Neural progenitor cell (in vitro differentiated cells): ENCODE results near the gene ABCG5. TPM values are rescaled to one million over a fixed set of nuclear protein-coding genes. Genes with fewer than 3 reads are reported as not detected.
A peak's percentile ranks its signal among the peaks of the same experiment; 100 is the strongest.

Experiments used
- DNase-seq: peaks from one replicate; pipeline ENCODE4 v3.0.0-alpha.2; 2016; ENCODE audit warnings: low spot score
- H2AFZ ChIP-seq: fragments of 200-600 bp; sonication (generic); replicated peaks from 2 replicates; pipeline ENCODE4 v1.6.1; 2016; ENCODE audit warnings: antibody characterized with exemption
- H3F3A ChIP-seq: fragments of 200-600 bp; sonication (generic); 2 replicates; pipeline ENCODE4 v1.6.1; 2016; ENCODE audit warnings: antibody characterized with exemption, low read depth
- H3K27ac ChIP-seq: fragments of 200-600 bp; sonication (generic); 2 replicates; pipeline ENCODE4 v1.5.1; 2016; ENCODE audit warnings: mild to moderate bottlenecking
- H3K27me3 ChIP-seq: fragments of 200-600 bp; sonication (generic); 2 replicates; pipeline ENCODE4 v1.6.1; 2016; ENCODE audit warnings: mild to moderate bottlenecking, moderate library complexity
- H3K36me3 ChIP-seq: fragments of 200-600 bp; sonication (generic); 2 replicates; pipeline ENCODE4 v1.5.1; 2016
- H3K4me1 ChIP-seq: fragments of 200-600 bp; sonication (generic); 2 replicates; pipeline ENCODE4 v1.6.1; 2016; ENCODE audit warnings: mixed run types
- H3K4me2 ChIP-seq: fragments of 200-600 bp; sonication (generic); 2 replicates; pipeline ENCODE4 v1.6.1; 2016
- H3K4me3 ChIP-seq: fragments of 200-600 bp; sonication (generic); 2 replicates; pipeline ENCODE4 v1.5.1; 2016
- H3K79me2 ChIP-seq: fragments of 200-600 bp; sonication (generic); 2 replicates; pipeline ENCODE4 v1.6.1; 2016; ENCODE audit warnings: low read depth
- H3K9ac ChIP-seq: fragments of 200-600 bp; sonication (generic); 2 replicates; pipeline ENCODE4 v1.6.1; 2016
- H3K9me3 ChIP-seq: fragments of 200-600 bp; sonication (generic); 2 replicates; pipeline ENCODE4 v1.5.1; 2016; ENCODE audit warnings: low read depth
- H4K20me1 ChIP-seq: fragments of 200-600 bp; sonication (generic); 2 replicates; pipeline ENCODE4 v1.6.1; 2016; ENCODE audit warnings: low read depth
- H3K27ac Mint-ChIP-seq: 3 replicates; pipeline ENCODE4 v1.8.0; 2021; ENCODE audit warnings: mixed read lengths
- H3K27me3 Mint-ChIP-seq: 2 replicates; pipeline ENCODE4 v1.8.0; 2022; ENCODE audit warnings: low read depth, mild to moderate bottlenecking, inconsistent platforms, moderate library complexity, mixed read lengths; ENCODE audit not compliant: insufficient read depth
- H3K36me3 Mint-ChIP-seq: 3 replicates; pipeline ENCODE4 v1.8.0; 2021; ENCODE audit warnings: mixed read lengths
- H3K4me1 Mint-ChIP-seq: 3 replicates; pipeline ENCODE4 v1.8.0; 2021; ENCODE audit warnings: mixed read lengths
- H3K4me3 Mint-ChIP-seq: 3 replicates; pipeline ENCODE4 v1.8.0; 2021; ENCODE audit warnings: mild to moderate bottlenecking, moderate library complexity, mixed read lengths
- H3K9me3 Mint-ChIP-seq: 3 replicates; pipeline ENCODE4 v1.8.0; 2020; ENCODE audit warnings: mixed read lengths
- CTCF ChIP-seq: fragments of 200-600 bp; sonication (generic); IDR thresholded peaks from 2 replicates; pipeline ENCODE4 v1.5.1; 2017; ENCODE audit warnings: antibody characterized with exemption, mild to moderate bottlenecking
- EZH2 ChIP-seq: fragments of 200-600 bp; sonication (generic); IDR thresholded peaks from 2 replicates; pipeline ENCODE4 v1.6.1; 2017; ENCODE audit warnings: antibody characterized with exemption, mild to moderate bottlenecking, moderate library complexity
- EZH2phosphoT487 ChIP-seq: fragments of 200-600 bp; sonication (generic); IDR thresholded peaks from 2 replicates; pipeline ENCODE4 v1.6.1; 2017; ENCODE audit warnings: antibody characterized with exemption
- total RNA-seq: library from RNA; depleted of rRNA; stranded (reverse); fragments of >200 nt; gene quantifications from 2 replicates; pipeline ENCODE4 v1.2.3, GENCODE V29; 2015; ENCODE audit warnings: low replicate concordance

The ABCG5 gene
- total RNA-seq, result not detected in 2 replicates

GRCh38 chr2:43838560-43839267 lies at the start of gene ABCG5, which contains the start of gene ABCG8:
Gene ABCG5 (minus strand): TSS chr2:43838839. CDS start chr2:43838679, 160 bp downstream.
Gene ABCG8 (plus strand): TSS chr2:43838971. CDS start chr2:43839054, 83 bp downstream.
- H2AFZ ChIP-seq, result peak within 1 kb of the TSS; percentile 17
- no peak within 1 kb of the TSS for H3K9ac ChIP-seq

GRCh38 chr2:43887176-43887575 lies 48.5 kb upstream of the ABCG5 start:
- Mint-ChIP-seq H3K4me1 (no peaks in the 10 kb centered on the region), H3K4me3 (no peak overlapping the region), H3K27ac (no peak overlapping the region), H3K9me3 (no peaks in the 10 kb centered on the region), H3K36me3 (peaks cover 36% of the 10 kb centered on the region), H3K27me3 (no peaks in the 10 kb centered on the region)
- Histone ChIP-seq H2AFZ (no peak overlapping the region), H3F3A (peaks cover 7% of the 10 kb centered on the region), H3K36me3 (peaks cover 13% of the 10 kb centered on the region), H3K79me2 (no peaks in the 10 kb centered on the region), H3K4me3 (no peak overlapping the region), H3K27ac (no peak overlapping the region), H3K9ac (no peak overlapping the region), H4K20me1 (no peaks in the 10 kb centered on the region), H3K9me3 (no peaks in the 10 kb centered on the region), H3K4me1 (no peaks in the 10 kb centered on the region), H3K27me3 (no peaks in the 10 kb centered on the region), H3K4me2 (no peak overlapping the region)
- no peak for DNase-seq
- TF ChIP-seq CTCF, result no peak
- TF ChIP-seq EZH2, result no peak

More at GRCh38 chr2:43838560-43839267, at the start of gene ABCG5, which contains the start of gene ABCG8:
- Mint-ChIP-seq H3K27ac (no peak within 1 kb of the TSS), H3K27me3 (no peaks in the 10 kb centered on the region), H3K4me1 (peaks cover 10% of the 10 kb centered on the region), H3K9me3 (peaks cover 4% of the 10 kb centered on the region), H3K4me3 (no peak within 1 kb of the TSS), H3K36me3 (no peaks in the 10 kb centered on the region)
- Histone ChIP-seq H3K4me3 (no peak within 1 kb of the TSS), H3F3A (no peaks in the 10 kb centered on the region), H4K20me1 (no peaks in the 10 kb centered on the region), H3K4me2 (no peak within 1 kb of the TSS), H3K79me2 (no peaks in the 10 kb centered on the region), H3K27ac (no peak within 1 kb of the TSS), H3K4me1 (no peaks in the 10 kb centered on the region), H3K27me3 (no peaks in the 10 kb centered on the region), H3K9me3 (no peaks in the 10 kb centered on the region), H3K36me3 (no peaks in the 10 kb centered on the region)
- DNase-seq, result no peak
- TF ChIP-seq EZH2phosphoT487 (no peak), EZH2 (no peak), CTCF (no peak)

GRCh38 chr2:43885132-43885632 lies 46.5 kb upstream of the ABCG5 start:
- no peak overlapping the region for H3K27ac Mint-ChIP-seq
- no peaks in the 10 kb centered on the region for H3K27me3 Mint-ChIP-seq

More at GRCh38 chr2:43885132-43885632, 46.5 kb upstream of the ABCG5 start:
- Histone ChIP-seq H3F3A (peaks cover 7% of the 10 kb centered on the region), H3K36me3 (peaks cover 8% of the 10 kb centered on the region), H3K27ac (no peak overlapping the region), H3K4me2 (no peak overlapping the region), H3K9ac (no peak overlapping the region), H3K4me1 (no peaks in the 10 kb centered on the region), H2AFZ (no peak overlapping the region), H3K27me3 (no peaks in the 10 kb centered on the region), H3K79me2 (no peaks in the 10 kb centered on the region), H4K20me1 (no peaks in the 10 kb centered on the region), H3K4me3 (no peak overlapping the region), H3K9me3 (no peaks in the 10 kb centered on the region)
- no peak overlapping the region for H3K4me3 Mint-ChIP-seq
- no peak for DNase-seq
- H3K9me3 Mint-ChIP-seq, result no peaks in the 10 kb centered on the region
- TF ChIP-seq EZH2phosphoT487, result no peak
- TF ChIP-seq CTCF, result no peak
- no peak for TF ChIP-seq EZH2
- H3K36me3 Mint-ChIP-seq, result peaks cover 22% of the 10 kb centered on the region
- no peaks in the 10 kb centered on the region for H3K4me1 Mint-ChIP-seq
